Measurements from ENCODE around the gene ZSCAN5C.
"Not testable (repeated sequence)": the region's sequence is repeated elsewhere in the genome, so short reads cannot be mapped to it uniquely, and the experiment has no call there.

The ZSCAN5C gene

DNA sequence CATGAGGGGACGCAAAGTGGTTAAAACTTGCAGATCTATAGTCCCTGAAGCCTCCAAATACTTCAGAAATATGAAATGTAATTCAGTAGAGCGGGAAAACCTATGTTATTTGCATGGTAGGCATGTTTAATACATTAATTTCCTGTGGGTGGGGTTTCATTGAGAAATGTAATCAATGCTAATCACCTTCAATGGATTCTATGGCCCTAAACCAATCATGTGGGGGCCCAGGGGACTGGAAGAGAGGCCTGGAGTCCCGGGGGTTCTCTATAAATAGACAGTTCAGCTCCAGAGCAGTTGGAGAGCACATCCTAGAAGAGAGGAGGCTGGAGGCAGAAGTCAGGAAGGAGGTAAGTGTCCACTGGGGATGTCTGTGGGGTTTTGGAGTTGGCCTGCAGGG lies at the start of gene ZSCAN5C:
Gene ZSCAN5C (plus strand): TSS at position 301 of the 400 bp plus-strand sequence. CDS start 3,641 bp downstream, outside the sequence.
- in situ Hi-C loops (cut with MboI; ENCODE audit: low sequenced_read_pairs): no loop called here

GRCh38 chr19:56152644-56153043 lies 49.4 kb upstream of the ZSCAN5C start:
- in situ Hi-C loops (cut with MboI; ENCODE audit: low sequenced_read_pairs): no loop called here

GRCh38 chr19:56153507-56153906 lies 48.6 kb upstream of the ZSCAN5C start:
- in situ Hi-C loops (cut with MboI; ENCODE audit: low sequenced_read_pairs): no loop called here

DNA sequence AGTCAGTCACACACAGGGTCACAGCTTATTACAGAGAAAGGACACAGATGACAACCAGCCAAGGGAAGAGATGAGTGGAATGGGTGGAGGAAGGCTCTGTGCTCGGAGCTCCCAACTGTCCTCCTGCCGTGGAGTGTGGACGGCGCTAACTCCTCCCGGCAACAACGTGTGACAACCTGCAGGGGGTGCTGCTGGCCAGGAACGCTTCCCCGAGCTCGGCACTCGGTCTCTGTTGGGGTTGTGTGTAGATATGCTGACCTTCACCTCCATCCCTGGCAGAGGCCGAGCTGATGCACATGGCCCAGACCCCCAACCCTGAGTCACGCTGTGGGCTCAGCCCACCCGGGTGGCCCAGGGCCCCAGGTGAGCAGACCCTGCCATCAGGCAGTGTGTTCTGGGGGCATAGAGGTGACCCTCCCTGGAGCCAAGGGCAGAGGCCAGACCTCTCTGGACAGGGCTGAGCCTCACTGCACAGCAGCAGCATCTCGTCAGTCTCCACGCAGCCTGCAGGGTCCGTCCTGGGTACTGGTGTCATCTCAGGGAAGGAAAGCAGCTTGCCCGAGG lies 46.9 kb upstream of the ZSCAN5C start:
- in situ Hi-C loops (cut with MboI; ENCODE audit: low sequenced_read_pairs): no loop called here

GRCh38 chr19:56156768-56157167 lies 45.3 kb upstream of the ZSCAN5C start:
- in situ Hi-C loops (cut with MboI; ENCODE audit: low sequenced_read_pairs): no loop called here

DNA sequence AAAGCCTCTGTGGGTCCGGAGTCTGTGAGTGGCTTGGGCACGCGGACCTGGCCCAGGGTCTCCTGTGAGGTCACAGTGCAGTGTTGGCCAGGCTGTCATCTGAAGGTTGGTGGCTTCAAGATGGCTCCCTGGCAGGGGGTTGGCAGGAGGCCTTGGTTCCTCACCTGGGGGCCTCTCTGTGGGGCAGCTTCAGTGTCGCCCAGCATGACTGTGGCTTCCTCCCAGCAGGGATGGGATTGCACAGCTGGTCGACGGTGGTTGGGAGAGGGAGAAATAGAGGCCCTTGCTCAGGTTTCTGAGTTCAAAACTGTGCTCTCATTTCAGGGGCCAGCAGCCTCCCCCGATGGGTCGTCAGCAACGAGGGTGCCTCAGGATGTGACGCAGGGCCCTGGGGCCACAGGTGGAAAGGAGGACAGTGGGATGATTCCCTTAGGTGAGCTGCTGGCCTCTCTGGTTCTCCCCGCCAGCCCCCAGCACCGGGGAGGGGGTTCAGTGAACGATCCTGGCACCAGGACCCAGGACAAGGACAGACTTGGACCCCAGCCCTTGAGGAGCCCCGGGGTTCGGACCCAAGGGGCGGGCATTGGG lies 43.8 kb upstream of the ZSCAN5C start:
- in situ Hi-C loops (cut with MboI; ENCODE audit: low sequenced_read_pairs): no loop called here

GRCh38 chr19:56159009-56159559 lies 43.0 kb upstream of the ZSCAN5C start:
- in situ Hi-C loops (cut with MboI; ENCODE audit: low sequenced_read_pairs): no loop called here

- in situ Hi-C loops (cut with MboI; ENCODE audit: low sequenced_read_pairs): no loop called here
These were observed 42.3 kb upstream of the ZSCAN5C start for GRCh38 chr19:56159622-56160271.

DNA sequence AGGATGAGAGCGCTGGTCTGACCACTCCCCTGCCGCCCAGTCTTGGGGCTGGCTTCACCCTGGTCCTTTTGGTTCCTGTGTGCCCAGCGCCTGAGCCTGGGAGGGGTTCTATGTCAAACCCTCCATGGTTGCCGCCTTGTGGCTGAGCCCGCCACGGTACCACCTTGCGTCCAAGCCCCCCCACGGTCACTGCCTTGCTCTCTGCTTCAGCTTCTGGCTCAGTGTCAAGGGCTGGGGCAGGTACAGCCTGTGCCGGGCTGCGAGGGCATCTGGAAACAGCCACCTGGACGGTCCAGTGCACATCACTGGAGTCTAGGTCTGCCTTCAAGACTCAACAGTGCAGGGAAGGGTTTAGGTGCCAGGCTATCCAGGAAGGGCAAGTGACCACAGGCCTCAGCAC lies 40.5 kb upstream of the ZSCAN5C start:
- in situ Hi-C loops (cut with MboI; ENCODE audit: low sequenced_read_pairs): no loop called here

DNA sequence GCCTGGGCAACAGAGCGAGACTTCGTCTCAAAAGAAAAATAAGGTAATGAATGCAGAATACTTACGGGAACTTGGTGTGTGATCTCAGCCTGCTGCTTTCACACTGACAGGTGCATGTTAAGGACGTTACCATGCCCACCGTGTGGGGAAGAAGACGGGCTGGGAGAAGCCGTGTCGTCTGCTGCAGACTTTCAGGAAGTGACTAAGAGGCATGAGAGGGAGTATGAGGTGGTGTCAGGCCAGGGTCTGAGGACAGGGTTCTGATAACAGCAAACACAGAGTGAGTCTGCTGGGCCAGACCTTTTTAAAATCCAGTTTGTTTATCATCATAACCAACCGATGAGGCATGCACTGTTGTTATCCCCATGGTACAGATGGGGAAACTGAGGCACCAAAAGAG lies 39.8 kb upstream of the ZSCAN5C start:
- in situ Hi-C loops (cut with MboI; ENCODE audit: low sequenced_read_pairs): no loop called here

GRCh38 chr19:56163097-56163496 lies 39.0 kb upstream of the ZSCAN5C start:
- in situ Hi-C loops (cut with MboI; ENCODE audit: low sequenced_read_pairs): no loop called here

DNA sequence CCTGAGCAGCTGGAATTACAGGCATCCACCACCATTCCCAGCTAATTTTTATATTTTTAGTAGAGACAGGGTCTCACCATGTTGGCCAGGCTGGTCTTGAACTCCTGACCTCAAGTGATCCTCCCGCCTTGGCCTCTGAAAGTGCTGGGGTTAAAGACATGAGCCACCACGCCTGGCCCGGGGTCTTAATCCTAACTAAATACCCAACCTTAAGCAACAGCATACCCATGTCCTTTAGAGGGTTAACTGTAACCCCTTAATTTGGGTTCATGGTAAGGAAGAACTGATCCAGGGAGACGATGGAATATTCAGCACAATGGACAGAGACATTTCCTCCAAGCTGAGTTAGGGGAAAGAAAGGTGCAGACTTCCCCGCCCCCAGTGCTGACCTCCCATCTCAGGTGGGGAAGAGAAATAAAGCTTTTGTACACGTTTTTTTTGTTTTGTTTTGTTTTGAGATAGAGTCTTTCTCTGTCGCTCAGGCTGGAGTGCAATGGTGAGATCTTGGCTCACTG lies 35.0 kb upstream of the ZSCAN5C start:
- in situ Hi-C loops (cut with MboI; ENCODE audit: low sequenced_read_pairs): no loop called here

DNA sequence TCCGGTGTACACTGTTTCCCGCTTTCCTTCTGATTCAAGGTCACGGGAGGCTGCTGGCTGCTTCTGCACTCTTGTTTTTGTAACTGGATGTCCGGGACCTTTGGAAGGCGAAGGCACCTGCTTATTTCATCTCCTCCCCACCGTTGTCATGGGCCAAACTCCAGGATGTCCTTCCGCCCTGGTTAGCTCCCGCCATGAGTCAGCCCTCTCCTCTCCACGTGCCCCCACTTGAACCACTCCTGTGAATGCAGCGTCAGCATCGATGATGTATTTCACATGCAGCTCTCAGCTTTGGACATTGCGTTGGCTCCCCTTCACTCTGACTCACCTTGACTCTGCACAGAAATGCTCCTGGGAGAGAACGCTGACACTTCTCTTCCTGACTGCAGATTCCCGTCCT lies 31.8 kb upstream of the ZSCAN5C start:
- in situ Hi-C loops (cut with MboI; ENCODE audit: low sequenced_read_pairs): no loop called here

GRCh38 chr19:56174086-56174485 lies 28.0 kb upstream of the ZSCAN5C start:
- in situ Hi-C loops (cut with MboI; ENCODE audit: low sequenced_read_pairs): no loop called here

DNA sequence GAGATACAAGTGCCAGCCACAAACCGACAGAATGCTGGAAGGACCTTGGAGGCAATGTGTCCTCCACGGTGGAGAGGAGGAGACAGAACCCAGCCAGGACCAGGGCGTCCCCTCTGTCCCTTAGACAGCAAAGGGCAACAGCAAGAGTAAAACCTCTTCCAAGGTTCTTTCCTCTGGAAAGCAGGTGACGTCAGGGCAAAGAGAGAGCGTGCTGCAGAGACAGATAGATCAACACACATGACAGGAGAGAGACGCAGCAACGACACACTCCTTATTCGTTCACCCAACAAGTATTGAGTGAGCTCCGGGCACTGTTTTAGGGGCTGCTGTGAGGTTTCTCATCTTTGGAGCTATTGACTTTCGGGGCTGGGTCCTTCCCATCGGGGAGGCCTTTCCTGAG lies 27.5 kb upstream of the ZSCAN5C start:
- in situ Hi-C loops (cut with MboI; ENCODE audit: low sequenced_read_pairs): no loop called here

- in situ Hi-C loops (cut with MboI; ENCODE audit: low sequenced_read_pairs): not testable (repeated sequence)
These were observed 26.2 kb upstream of the ZSCAN5C start, which contains the start of gene GALP for GRCh38 chr19:56175861-56176307. Gene GALP (plus strand): TSS chr19:56176008. CDS start chr19:56177109, 1,101 bp downstream.

- in situ Hi-C loops (cut with MboI; ENCODE audit: low sequenced_read_pairs): not testable (repeated sequence)
These were observed 25.8 kb upstream of the ZSCAN5C start for GRCh38 chr19:56176310-56176709.

GRCh38 chr19:56176881-56177280 lies 25.2 kb upstream of the ZSCAN5C start:
- in situ Hi-C loops (cut with MboI; ENCODE audit: low sequenced_read_pairs): no loop called here

DNA sequence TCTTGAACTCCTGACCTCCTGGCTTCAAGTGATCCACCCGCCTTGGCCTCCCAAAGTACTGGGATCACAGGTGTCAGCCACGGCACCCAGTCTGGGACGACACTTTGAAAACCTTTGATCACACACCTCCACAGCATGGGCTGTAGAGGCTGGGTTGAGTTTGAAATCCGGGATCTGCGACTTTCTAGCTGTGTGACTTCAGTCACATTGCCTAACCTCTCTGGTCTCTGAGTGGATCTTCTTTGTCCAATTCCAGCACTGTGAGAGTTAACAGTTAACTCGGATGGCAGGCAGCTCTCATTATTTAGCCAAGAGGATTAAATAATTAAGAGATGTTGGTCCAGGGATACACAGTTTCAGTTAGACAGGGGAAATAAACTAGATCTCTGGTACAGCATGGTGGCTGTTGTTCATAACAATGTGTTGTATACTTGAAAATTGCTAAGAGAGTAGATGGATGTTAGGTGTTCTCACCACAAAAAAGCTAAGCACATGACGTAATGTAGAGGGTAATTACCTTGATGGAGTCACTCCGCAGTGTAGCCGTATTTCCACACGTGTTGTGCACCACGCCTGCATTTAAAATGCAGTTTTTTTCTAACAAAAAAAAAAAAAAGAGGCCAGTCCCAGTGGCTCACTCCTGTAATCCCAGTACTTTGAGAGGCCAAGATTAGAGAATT lies 24.4 kb upstream of the ZSCAN5C start:
- in situ Hi-C loops (cut with MboI; ENCODE audit: low sequenced_read_pairs): no loop called here

GRCh38 chr19:56189785-56190184 lies 12.3 kb upstream of the ZSCAN5C start:
- in situ Hi-C loops (cut with MboI; ENCODE audit: low sequenced_read_pairs): no loop called here

GRCh38 chr19:56191115-56191514 lies 11.0 kb upstream of the ZSCAN5C start:
- in situ Hi-C loops (cut with MboI; ENCODE audit: low sequenced_read_pairs): no loop called here
